Kidney (tissue), 14 donors: ENCODE measurements around the gene SLC12A6. TPM values are rescaled to one million over a fixed set of nuclear protein-coding genes. Genes with fewer than 3 reads are reported as not detected.

ENCODE experiments used
- DNase-seq, 5 donors: peaks; one replicate each; pipeline ENCODE4 v3.0.0-alpha.2; 2013 to 2020
- FAIRE-seq: peaks from 2 replicates; lab custom pipeline; 2012; peaks lifted over from hg19 to GRCh38; lab: Jason Lieb, UNC
- H3K27ac ChIP-seq, 2 donors: one replicate each; pipeline ENCODE4 v1.7.0; 2013; ENCODE audit warnings: low read depth in 2 of 2, low read length in 2 of 2, inconsistent platforms in 1 of 2
- H3K27me3 ChIP-seq: one replicate; pipeline ENCODE4 v1.7.1; 2013; ENCODE audit warnings: low read length, inconsistent platforms; ENCODE audit not compliant: control insufficient read depth, insufficient read depth
- H3K36me3 ChIP-seq, 3 donors: one replicate each; pipeline versions ENCODE4 v1.7.0 to v1.7.1; 2013; ENCODE audit warnings: low read length in 3 of 3, control low read depth in 1 of 3, inconsistent platforms in 1 of 3; ENCODE audit not compliant: insufficient read depth in 3 of 3, control insufficient read depth in 2 of 3
- H3K4me1 ChIP-seq, 3 donors: one replicate each; pipeline versions ENCODE4 v1.7.0 to v1.7.1; 2013; ENCODE audit warnings: low read length in 3 of 3, inconsistent platforms in 1 of 3, low read depth in 1 of 3; ENCODE audit not compliant: control insufficient read depth in 2 of 3, insufficient read depth in 2 of 3
- H3K4me3 ChIP-seq, 3 donors: one replicate each; pipeline versions ENCODE4 v1.7.0 to v1.8.1; 2013; ENCODE audit warnings: low read length in 3 of 3, control low read depth in 1 of 3, inconsistent platforms in 1 of 3
- H3K9ac ChIP-seq, 3 donors: one replicate each; pipeline versions ENCODE4 v1.7.0 to v1.7.1; 2013; ENCODE audit warnings: low read length in 3 of 3, control low read depth in 1 of 3, inconsistent platforms in 1 of 3
- H3K9me3 ChIP-seq, 3 donors: one replicate each; pipeline versions ENCODE4 v1.7.0 to v1.7.1; 2013; ENCODE audit warnings: low read length in 3 of 3, control low read depth in 1 of 3, inconsistent platforms in 1 of 3; ENCODE audit not compliant: control insufficient read depth in 2 of 3, insufficient read depth in 1 of 3
- intact Hi-C: fragments of 100-400 bp; cut with DNase I; formaldehyde crosslinking; loops from one replicate; pipeline ENCODE4 v1.11.1; 2022
- polyA plus RNA-seq: library from polyadenylated mRNA; stranded (reverse); fragments of 350-450 nt; fragmentation: Illumina TruSeq; extraction: RNeasy Lipid Tissue Mini Kit (QIAGEN cat#74804); gene quantifications from one replicate; pipeline ENCODE4 v1.2.3, GENCODE V29; 2014; ENCODE audit warnings: low read depth, low replicate concordance; ENCODE audit not compliant: insufficient read depth
- total RNA-seq: library from RNA; stranded (reverse); fragmentation: NEBNext Ultra II Directional; extraction: Animal tissue kit (Norgen Biotek cat#: 25700); gene quantifications from one replicate; pipeline ENCODE4 v1.2.1, GENCODE V29; 2021
- TF ChIP-seq, protein P1 (sequence below): IDR thresholded peaks from 3 replicates; pipeline ENCODE4 v1.5.1; 2012; ENCODE audit warnings: mild to moderate bottlenecking, moderate library complexity, borderline replicate concordance; ENCODE audit not compliant: insufficient read depth; ENCODE audit errors: extremely low read depth
- donor health status: control.
- donor health status: control.
- donor health status: control.
- donor health status: control.
- donor health status: control.
- donor health status: DM: yes; HTN: yes; CAD: no.
- donor health status: Normal renal cell carcinoma (clear cell type).

The SLC12A6 gene
- total and polyA plus RNA-seq, 2 donors from 2014 or later, result 6.7 to 22.6 TPM

DNA sequence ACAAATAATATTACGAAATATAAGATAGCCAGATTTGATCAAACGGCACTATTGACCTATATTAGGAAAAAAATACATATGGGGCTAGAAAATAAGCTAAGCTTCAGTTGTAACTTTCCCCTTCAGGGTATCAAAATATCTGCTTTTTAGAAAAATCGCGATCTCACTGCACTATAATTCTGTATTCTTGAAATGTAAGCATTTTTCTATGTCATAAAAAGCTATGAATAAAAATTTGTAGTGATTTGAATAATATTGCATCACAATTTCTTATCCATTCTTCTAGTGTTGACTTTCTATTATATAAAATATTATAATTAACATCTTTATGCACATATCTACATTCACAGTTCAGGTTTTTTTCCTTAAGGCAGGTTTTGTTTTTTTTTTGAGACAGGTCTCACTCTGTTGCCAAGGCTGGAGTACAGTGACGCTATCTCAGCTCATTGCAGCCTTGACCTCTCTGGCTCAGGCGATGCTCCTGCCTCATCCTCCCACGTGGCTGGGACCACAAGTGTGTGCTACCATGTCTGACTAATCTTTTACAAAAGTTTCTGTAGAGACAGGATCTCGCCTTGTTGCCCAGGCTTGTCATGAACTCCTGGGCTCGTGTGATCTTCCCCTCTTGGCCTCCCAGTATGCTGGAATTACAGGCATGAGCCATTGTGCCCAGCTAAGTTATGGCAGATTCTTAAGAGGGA, 91.2 kb downstream of the SLC12A6 start:
- TF ChIP-seq, protein P1, sequence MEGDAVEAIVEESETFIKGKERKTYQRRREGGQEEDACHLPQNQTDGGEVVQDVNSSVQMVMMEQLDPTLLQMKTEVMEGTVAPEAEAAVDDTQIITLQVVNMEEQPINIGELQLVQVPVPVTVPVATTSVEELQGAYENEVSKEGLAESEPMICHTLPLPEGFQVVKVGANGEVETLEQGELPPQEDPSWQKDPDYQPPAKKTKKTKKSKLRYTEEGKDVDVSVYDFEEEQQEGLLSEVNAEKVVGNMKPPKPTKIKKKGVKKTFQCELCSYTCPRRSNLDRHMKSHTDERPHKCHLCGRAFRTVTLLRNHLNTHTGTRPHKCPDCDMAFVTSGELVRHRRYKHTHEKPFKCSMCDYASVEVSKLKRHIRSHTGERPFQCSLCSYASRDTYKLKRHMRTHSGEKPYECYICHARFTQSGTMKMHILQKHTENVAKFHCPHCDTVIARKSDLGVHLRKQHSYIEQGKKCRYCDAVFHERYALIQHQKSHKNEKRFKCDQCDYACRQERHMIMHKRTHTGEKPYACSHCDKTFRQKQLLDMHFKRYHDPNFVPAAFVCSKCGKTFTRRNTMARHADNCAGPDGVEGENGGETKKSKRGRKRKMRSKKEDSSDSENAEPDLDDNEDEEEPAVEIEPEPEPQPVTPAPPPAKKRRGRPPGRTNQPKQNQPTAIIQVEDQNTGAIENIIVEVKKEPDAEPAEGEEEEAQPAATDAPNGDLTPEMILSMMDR, result no peak
- Histone ChIP-seq H3K9me3 (no peaks in the 10 kb centered on the region), H3K36me3 (peaks cover 2 to 45% (median 25%) of the 10 kb centered on the region in 3 donors), H3K4me1 (no peaks in the 10 kb centered on the region), H3K9ac (no peak overlapping the region), H3K27ac (no peak overlapping the region), H3K4me3 (no peak overlapping the region), H3K27me3 (no peaks in the 10 kb centered on the region)
- intact Hi-C loops, result no loop called here
- DNase-seq (no peak), FAIRE-seq (no peak)

DNA sequence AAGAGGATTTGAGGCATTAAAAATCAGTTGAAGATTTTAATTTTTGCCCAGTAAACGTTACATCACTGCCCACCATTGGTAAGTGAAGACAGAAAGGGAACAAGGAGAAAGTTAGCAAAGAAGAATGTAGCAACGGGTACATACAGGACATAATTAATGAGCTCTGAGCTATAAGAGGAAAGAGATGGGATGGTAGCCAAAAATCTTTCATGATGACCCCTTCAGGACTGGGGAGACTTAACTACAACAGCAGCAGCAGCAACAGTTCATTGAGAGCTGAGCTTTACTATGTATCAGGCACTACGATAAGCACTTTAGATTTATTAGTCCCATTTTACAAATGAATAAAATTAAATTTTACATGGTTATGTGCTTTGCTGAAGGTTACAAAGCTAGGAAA, 94.4 kb downstream of the SLC12A6 start:
- TF ChIP-seq, protein P1, result no peak
- FAIRE-seq (no peak), DNase-seq (peak in 1 of 5 donors; percentile 27)
- Histone ChIP-seq H3K36me3 (peaks cover 2 to 37% (median 27%) of the 10 kb centered on the region in 3 donors), H3K9ac (no peak overlapping the region), H3K9me3 (no peaks in the 10 kb centered on the region), H3K27me3 (no peaks in the 10 kb centered on the region), H3K4me3 (no peak overlapping the region), H3K4me1 (no peaks in the 10 kb centered on the region), H3K27ac (no peak overlapping the region)
- intact Hi-C loops, result loop anchor here (5.0 kb wide), 1 partner anchor 124 kb away; the partner anchor contains the start of gene LPCAT4

DNA sequence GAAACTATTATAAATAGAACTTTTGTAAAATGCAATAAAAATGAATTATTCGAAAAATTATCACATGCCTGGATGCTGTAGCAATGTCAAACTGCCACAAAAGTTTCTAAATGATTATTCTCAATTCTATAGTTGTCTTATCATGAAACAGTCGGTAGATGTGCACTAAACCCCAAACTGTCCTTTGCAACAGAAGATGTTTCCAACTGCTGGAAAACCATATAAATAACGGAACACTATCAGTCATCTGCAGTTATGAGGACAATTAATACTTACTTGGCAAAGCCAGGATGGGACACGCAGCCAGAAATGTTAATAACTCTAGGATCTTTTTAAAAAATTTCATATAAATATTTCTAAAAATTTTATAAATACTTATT, 95.3 kb downstream of the SLC12A6 start:
- TF ChIP-seq, protein P1, result no peak
- H3K27ac ChIP-seq, result no peak overlapping the region
- FAIRE-seq (no peak), DNase-seq (no peak)
- no peaks in the 10 kb centered on the region for H3K4me1 ChIP-seq
- H3K9me3 ChIP-seq, result no peaks in the 10 kb centered on the region
- no peak overlapping the region for H3K4me3 ChIP-seq
- H3K27me3 ChIP-seq, result no peaks in the 10 kb centered on the region
- intact Hi-C loops, result loop anchor here (5.0 kb wide), 1 partner anchor 125 kb away; the partner anchor contains the start of gene LPCAT4
- H3K36me3 ChIP-seq, result peaks cover 2 to 46% (median 32%) of the 10 kb centered on the region in 3 donors
- H3K9ac ChIP-seq, result no peak overlapping the region
